Karpas-422 (cell line): ENCODE results near the gene TPCN1. TPM values are rescaled to one million over a fixed set of nuclear protein-coding genes. Genes with fewer than 3 reads are reported as not detected.

Source experiments
- DNase-seq: peaks from one replicate; pipeline ENCODE4 v3.0.0-alpha.2; 2015
- H2AFZ ChIP-seq: fragments of 200-600 bp; sonication (generic); 2 replicates; pipeline ENCODE4 v1.6.1; 2014; ENCODE audit warnings: antibody characterized with exemption, low read length, mixed read lengths
- H3K27ac ChIP-seq: fragments of 200-600 bp; sonication (generic); 2 replicates; pipeline ENCODE4 v1.5.1; 2014; ENCODE audit warnings: mild to moderate bottlenecking, low read length, moderate library complexity
- H3K27me3 ChIP-seq: fragments of 200-600 bp; sonication (generic); 2 replicates; pipeline ENCODE4 v1.6.1; 2014; ENCODE audit warnings: low read length, mixed read lengths
- H3K36me3 ChIP-seq: fragments of 200-600 bp; sonication (generic); 2 replicates; pipeline ENCODE4 v1.6.1; 2014; ENCODE audit warnings: low read length, mixed read lengths; ENCODE audit not compliant: insufficient read depth
- H3K4me1 ChIP-seq: fragments of 200-600 bp; sonication (generic); 2 replicates; pipeline ENCODE4 v1.6.1; 2014; ENCODE audit warnings: mild to moderate bottlenecking, low read length, mixed read lengths
- H3K4me2 ChIP-seq: fragments of 200-600 bp; sonication (generic); 2 replicates; pipeline ENCODE4 v1.6.1; 2014; ENCODE audit warnings: low read length, low read depth, mild to moderate bottlenecking; ENCODE audit not compliant: poor library complexity, severe bottlenecking
- H3K4me3 ChIP-seq: fragments of 200-600 bp; sonication (generic); 2 replicates; pipeline ENCODE4 v1.5.1; 2014; ENCODE audit warnings: mild to moderate bottlenecking, antibody characterized with exemption, low read length, mixed read lengths
- H3K79me2 ChIP-seq: fragments of 200-600 bp; sonication (generic); 2 replicates; pipeline ENCODE4 v1.6.1; 2014; ENCODE audit warnings: mild to moderate bottlenecking, low read length, mixed read lengths
- H3K9ac ChIP-seq: fragments of 200-600 bp; sonication (generic); 2 replicates; pipeline ENCODE4 v1.6.0; 2014; ENCODE audit warnings: low read length
- H3K9me2 ChIP-seq: fragments of 200-600 bp; sonication (generic), shearing (Covaris generic); replicated peaks from 2 replicates; pipeline ENCODE4 v1.6.0; 2014; ENCODE audit warnings: mild to moderate bottlenecking, low read length, moderate library complexity; ENCODE audit not compliant: insufficient read depth
- H3K9me3 ChIP-seq: fragments of 300-700, 200-600 bp; sonication (generic); 2 replicates; pipeline ENCODE4 v1.6.1; 2014; ENCODE audit warnings: low read length, mixed read lengths
- H4K20me1 ChIP-seq: fragments of 200-600 bp; sonication (generic); 2 replicates; pipeline ENCODE4 v1.6.1; 2014; ENCODE audit warnings: mild to moderate bottlenecking, antibody characterized with exemption, low read length, low read depth; ENCODE audit not compliant: insufficient read depth
- total RNA-seq: library from RNA; depleted of rRNA; stranded (reverse); fragments of >200 nt; shearing (Covaris generic); gene quantifications from 2 replicates; pipeline ENCODE4 v1.2.3, GENCODE V29; 2014; ENCODE audit warnings: low replicate concordance

Gene TPCN1
- total RNA-seq, 1 experiment from 2014 or later, result 43.9 TPM

DNA sequence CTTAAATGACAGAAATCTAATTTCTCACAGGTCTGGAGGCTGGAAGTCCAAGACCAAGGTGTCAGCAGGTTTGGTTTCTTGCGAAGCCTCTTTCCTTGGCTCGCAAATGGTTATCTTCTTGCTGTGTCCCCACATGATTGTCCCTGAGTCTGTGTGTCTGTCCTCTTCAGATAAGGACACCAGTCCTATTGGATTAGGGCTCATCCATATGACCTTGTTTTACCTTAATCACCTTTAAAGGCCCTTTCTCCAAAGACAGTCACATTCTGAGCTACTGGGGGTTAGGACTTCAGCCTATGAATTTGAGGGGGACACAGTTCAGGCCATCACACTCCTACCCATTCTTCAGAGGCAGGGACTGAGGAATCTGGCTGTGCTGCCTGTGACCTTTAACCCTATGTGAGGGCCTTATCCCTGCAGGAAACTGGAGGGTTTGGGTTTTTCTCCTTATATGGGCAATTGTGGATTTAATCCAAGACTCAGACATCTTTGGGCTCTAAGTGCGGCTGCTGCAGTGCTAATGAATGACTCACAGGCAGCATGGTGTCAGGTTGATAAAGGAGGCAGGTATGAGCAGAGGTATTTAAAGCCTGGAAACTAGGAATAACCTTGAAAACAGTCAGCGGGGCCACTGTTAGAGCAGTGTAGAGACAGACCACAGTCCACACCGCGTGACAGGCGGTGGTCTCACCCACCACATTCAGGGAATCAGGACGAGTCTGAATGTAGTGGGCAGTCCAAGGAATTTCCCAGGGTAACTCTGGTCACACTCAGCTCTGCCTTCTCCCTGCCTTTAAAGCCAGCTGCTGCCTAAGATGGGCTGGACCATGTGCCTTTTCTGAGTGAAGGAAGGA is 10.2 kb downstream of the TPCN1 start:
- H3K9ac ChIP-seq, result peak overlapping the region; percentile 65
- H3K4me3 ChIP-seq, result peak overlapping the region; percentile 55; the same call in 1 of the 2 replicates
- H3K27ac ChIP-seq, result peak overlapping the region; percentile 90
- H3K36me3 ChIP-seq, result peaks cover 46% of the 10 kb centered on the region
- H3K4me1 ChIP-seq, result peaks cover 59% of the 10 kb centered on the region
- no peaks in the 10 kb centered on the region for H3K9me2 ChIP-seq
- peaks cover 24% of the 10 kb centered on the region for H3K79me2 ChIP-seq
- H3K9me3 ChIP-seq, result no peaks in the 10 kb centered on the region
- no peaks in the 10 kb centered on the region for H4K20me1 ChIP-seq
- H3K27me3 ChIP-seq, result no peaks in the 10 kb centered on the region
- H2AFZ ChIP-seq, result no peak overlapping the region
- DNase-seq, result no peak
- peak overlapping the region; percentile 78 for H3K4me2 ChIP-seq

DNA sequence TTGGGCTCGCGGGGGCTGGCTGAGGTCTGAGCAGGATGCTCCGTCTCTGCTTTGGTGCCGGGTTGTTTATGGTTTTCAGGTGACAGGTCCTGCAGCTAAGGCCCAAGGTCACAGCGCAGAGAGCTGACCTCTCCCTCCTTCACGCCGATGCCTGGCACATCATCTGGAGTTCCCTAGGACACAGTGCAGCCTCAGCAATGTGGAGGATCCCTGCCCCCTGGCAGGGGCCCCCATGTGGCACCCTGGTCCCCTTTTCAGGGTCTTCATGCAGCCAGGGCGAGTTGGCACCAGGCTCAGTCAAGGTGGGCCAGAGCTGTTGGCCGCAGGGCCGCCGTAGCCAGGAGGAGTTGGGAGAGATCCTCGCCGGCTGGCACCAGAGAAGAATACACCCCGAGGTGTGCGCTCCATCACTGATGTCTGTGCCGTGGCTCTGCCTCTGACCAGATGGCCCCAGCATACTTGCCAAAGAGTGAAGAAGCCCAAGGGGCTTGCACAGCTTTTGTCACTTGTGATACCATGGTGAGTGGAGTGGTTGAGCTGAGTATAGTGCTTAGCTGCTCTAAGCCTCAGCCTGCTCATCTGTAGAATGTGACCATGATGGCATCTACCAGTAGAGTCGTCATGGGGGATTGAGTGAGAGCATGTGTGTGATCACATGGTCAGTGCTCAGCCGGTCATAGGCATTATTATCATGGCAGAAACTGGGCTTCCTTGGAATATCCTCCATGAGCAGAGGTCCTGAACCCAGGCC is 11.0 kb downstream of the TPCN1 start:
- Histone ChIP-seq H3K4me3 (peak overlapping the region; percentile 55), H3K27ac (peak overlapping the region; percentile 90), H3K9me2 (no peaks in the 10 kb centered on the region), H3K79me2 (peaks cover 24% of the 10 kb centered on the region), H3K4me1 (peaks cover 59% of the 10 kb centered on the region), H3K27me3 (no peaks in the 10 kb centered on the region), H3K9ac (peak overlapping the region; percentile 65), H3K9me3 (no peaks in the 10 kb centered on the region), H3K4me2 (peak overlapping the region; percentile 78), H3K36me3 (peaks cover 43% of the 10 kb centered on the region), H2AFZ (no peak overlapping the region), H4K20me1 (no peaks in the 10 kb centered on the region)
- DNase-seq, result no peak

DNA sequence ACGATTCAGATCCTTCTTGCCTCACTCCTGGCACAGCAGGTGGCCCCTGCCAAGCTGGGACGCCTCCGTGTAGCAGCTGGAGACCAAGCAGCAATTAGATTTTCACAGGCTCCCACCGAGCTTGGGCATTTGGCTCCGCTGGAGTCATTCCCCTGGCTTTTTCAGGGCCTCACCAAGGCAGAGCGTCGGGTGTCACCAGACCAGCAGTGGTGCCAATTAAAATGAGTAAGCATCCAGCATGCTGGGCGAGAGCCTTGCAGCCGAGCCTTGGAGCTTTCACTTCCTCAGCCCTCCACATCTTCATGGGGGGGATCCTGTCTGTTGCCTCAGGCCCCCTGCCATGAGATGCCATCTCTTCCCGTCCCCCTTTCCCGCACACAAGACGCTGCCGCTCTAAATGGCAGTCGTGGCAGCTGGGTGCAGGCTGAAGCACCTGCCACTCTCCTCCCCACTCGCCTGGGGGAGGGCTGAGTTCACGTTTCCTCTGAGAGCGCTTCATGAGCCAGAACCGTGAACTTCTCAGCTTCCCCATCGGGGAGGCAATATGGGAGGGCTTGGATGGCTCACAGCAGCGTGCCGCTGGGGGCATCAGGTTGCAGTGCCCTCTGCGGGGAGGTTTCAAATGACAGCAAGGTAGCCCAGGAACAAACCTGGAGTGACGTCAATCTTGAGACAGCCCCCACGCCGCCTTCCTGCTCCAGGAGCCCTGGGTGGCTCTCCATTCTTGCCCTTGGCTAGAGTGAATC is 11.7 kb downstream of the TPCN1 start:
- Histone ChIP-seq H3K4me3 (peak overlapping the region; percentile 55), H3K9ac (peak overlapping the region; percentile 65), H3K9me2 (no peaks in the 10 kb centered on the region), H3K36me3 (peaks cover 36% of the 10 kb centered on the region), H3K27ac (peak overlapping the region; percentile 90), H3K4me2 (peak overlapping the region; percentile 78), H3K4me1 (peaks cover 59% of the 10 kb centered on the region), H3K9me3 (no peaks in the 10 kb centered on the region), H2AFZ (peak overlapping the region; percentile 47; the same call in 1 of the 2 replicates), H4K20me1 (no peaks in the 10 kb centered on the region), H3K79me2 (peaks cover 24% of the 10 kb centered on the region), H3K27me3 (no peaks in the 10 kb centered on the region)
- DNase-seq, result peak; percentile 97

DNA sequence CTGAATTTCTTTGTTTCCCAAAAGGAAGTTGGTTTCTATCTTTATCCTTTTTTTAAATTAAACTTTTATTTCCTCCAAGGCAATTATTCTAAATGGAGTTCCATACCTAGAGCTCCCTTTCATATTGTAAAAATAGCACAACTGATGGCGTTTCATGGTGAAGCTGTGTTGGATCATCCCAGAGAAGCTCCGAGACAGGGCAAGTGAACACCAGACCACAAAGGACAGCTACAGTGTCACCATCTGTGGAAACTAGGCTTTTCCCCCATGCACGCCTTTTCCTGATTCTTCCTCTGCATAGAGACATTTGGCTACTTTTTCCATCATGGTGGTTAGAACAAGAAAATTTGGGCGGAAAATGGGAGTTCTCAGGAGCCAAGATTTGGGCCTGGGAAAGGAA is 12.7 kb downstream of the TPCN1 start:
- no peaks in the 10 kb centered on the region for H3K9me2 ChIP-seq
- peak overlapping the region; percentile 55 for H3K4me3 ChIP-seq
- peak overlapping the region; percentile 90 for H3K27ac ChIP-seq
- peaks cover 53% of the 10 kb centered on the region for H3K4me1 ChIP-seq
- no peaks in the 10 kb centered on the region for H3K9me3 ChIP-seq
- no peak for DNase-seq
- H3K9ac ChIP-seq, result peak overlapping the region; percentile 65
- H3K4me2 ChIP-seq, result peak overlapping the region; percentile 78
- H3K27me3 ChIP-seq, result no peaks in the 10 kb centered on the region
- H2AFZ ChIP-seq, result no peak overlapping the region
- H4K20me1 ChIP-seq, result no peaks in the 10 kb centered on the region
- H3K36me3 ChIP-seq, result peaks cover 26% of the 10 kb centered on the region
- peaks cover 21% of the 10 kb centered on the region for H3K79me2 ChIP-seq

DNA sequence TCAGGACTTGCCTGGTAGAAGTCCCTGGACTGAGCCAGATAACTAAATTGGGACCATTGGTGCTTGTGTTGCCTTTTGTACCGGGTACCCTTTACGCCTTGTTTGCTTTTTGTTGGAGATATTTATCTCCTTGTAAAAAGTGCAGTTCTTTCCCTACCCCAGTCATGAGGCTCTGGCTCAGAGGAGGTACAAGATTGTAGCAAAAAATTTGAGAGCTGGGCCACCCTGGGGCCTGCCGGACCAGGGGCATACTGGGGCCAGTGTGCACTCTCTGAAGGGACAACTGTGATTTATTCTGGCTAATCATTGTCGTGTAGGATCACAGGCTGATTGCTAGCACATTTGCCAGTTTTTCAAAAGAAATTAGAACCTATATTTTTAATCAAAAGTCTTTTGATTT is 13.2 kb downstream of the TPCN1 start:
- no peak overlapping the region for H3K4me3 ChIP-seq
- H3K36me3 ChIP-seq, result peaks cover 24% of the 10 kb centered on the region
- peaks cover 21% of the 10 kb centered on the region for H3K79me2 ChIP-seq
- H3K27me3 ChIP-seq, result no peaks in the 10 kb centered on the region
- no peaks in the 10 kb centered on the region for H3K9me2 ChIP-seq
- no peak for DNase-seq
- H3K9ac ChIP-seq, result no peak overlapping the region
- H3K4me1 ChIP-seq, result peaks cover 48% of the 10 kb centered on the region
- no peak overlapping the region for H2AFZ ChIP-seq
- H3K9me3 ChIP-seq, result no peaks in the 10 kb centered on the region
- H4K20me1 ChIP-seq, result no peaks in the 10 kb centered on the region
- peak overlapping the region; percentile 90 for H3K27ac ChIP-seq
- no peak overlapping the region for H3K4me2 ChIP-seq

DNA sequence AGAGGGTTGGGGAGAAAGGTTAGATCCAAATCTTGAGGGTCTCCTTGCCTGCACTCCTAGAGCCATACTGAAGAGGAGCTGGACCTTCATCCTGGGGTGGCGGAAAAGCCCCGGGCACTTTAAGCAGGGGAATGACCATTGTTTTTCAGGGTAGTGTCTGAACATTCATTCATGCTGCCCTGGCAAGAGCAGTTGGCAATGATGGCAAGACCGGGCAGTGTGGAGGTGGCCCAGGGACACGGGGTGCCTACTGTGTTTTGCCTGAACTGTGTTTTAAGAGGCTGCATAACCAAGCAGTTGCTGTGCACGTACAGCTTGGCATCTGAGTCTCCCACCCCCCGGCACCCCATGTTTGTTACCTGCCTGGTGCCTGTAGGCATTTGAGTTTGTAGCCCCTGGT is 14.7 kb downstream of the TPCN1 start:
- peaks cover 17% of the 10 kb centered on the region for H3K36me3 ChIP-seq
- H4K20me1 ChIP-seq, result no peaks in the 10 kb centered on the region
- H3K9me3 ChIP-seq, result no peaks in the 10 kb centered on the region
- H3K9me2 ChIP-seq, result no peaks in the 10 kb centered on the region
- H3K4me1 ChIP-seq, result peaks cover 42% of the 10 kb centered on the region
- no peak overlapping the region for H3K27ac ChIP-seq
- no peak overlapping the region for H3K4me3 ChIP-seq
- H3K9ac ChIP-seq, result no peak overlapping the region
- H3K27me3 ChIP-seq, result no peaks in the 10 kb centered on the region
- no peak for DNase-seq
- no peak overlapping the region for H2AFZ ChIP-seq
- peaks cover 27% of the 10 kb centered on the region for H3K79me2 ChIP-seq
- H3K4me2 ChIP-seq, result no peak overlapping the region

DNA sequence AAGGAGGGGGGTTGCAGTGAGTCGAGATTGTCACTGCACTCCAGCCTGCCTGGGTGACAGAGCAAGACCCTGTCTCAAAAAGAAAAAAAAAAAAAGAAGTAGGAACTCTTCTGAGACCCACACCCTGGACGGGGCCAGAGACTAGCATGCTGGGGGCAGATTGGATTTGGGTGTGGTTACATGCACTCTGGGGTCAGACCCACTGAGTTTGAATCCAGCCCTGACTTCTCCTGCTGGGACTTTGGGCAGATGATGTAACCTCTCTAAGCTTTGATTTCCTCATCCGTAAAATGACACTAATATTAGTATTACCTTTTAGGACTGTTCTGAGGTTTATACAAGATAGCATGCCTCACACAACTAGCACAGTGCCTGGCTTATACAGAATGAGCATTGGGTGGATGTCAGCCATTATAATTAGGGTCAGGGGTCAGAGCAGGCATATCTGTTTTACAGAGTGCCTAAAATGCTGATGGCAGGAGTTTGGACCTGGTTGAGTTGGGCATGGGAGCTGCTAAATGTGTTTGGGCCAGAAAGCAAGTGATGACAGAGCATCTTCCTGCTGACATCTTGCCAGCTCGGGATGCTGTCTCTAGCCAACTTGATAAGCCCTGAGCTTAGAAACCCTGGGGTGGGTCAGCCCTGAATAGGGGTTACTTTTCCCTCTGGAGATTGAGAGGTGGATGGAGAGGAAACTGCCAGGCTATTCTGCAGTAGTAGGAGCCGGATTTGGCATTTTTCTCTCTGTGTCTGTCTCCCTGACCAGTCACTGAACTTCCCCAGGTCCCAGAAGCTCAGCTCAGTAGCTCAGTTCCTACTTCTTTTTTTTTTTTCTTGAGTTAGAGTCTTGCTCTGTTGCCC is 15.5 kb downstream of the TPCN1 start:
- Histone ChIP-seq H3K27me3 (no peaks in the 10 kb centered on the region), H3K9me3 (no peaks in the 10 kb centered on the region), H3K9me2 (no peaks in the 10 kb centered on the region), H3K27ac (no peak overlapping the region), H2AFZ (no peak overlapping the region), H3K9ac (no peak overlapping the region), H4K20me1 (no peaks in the 10 kb centered on the region), H3K36me3 (0 out of 2 replicates have a peak, but pooled peaks cover 11% of the 10 kb centered on the region), H3K4me1 (peaks cover 34% of the 10 kb centered on the region), H3K4me2 (no peak overlapping the region), H3K79me2 (peaks cover 27% of the 10 kb centered on the region), H3K4me3 (no peak overlapping the region)
- DNase-seq, result no peak
